GM18526 (cell line): ENCODE measurements around the gene FRMD3.

Experiments
- POLR2A ChIP-seq: IDR thresholded peaks from 3 replicates; pipeline ENCODE4 v1.6.1; 2011; ENCODE audit not compliant: insufficient read length; ENCODE audit errors: extremely low read depth

The FRMD3 gene

GRCh38 chr9:83327750-83328622, 210.2 kb downstream of the FRMD3 start:
- no peak for TF ChIP-seq POLR2A

GRCh38 chr9:83327323-83327722, 210.9 kb downstream of the FRMD3 start:
- no peak for TF ChIP-seq POLR2A

- no peak for TF ChIP-seq POLR2A
Observed at GRCh38 chr9:83323148-83323547, 215.1 kb downstream of the FRMD3 start.

DNA sequence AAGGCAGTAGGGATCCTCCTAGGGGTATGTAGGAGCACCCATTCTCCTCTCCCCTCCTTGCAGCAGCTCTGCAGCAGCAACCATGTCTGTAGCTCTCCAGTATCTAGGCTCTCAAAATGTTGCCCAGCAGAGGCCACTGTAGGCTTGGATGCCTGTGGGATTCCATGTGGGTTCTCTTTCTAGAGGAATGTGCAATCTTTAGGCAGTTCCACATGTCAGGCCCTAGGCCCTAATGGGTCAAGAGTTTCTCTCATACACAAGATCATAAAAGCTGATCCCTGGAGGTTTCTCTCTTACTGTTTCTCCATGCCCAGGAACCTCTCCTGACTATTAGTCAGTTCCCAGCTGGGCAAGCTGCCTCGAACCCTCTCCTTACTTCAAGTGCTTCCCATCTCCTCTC, 215.8 kb downstream of the FRMD3 start:
- no peak for TF ChIP-seq POLR2A

DNA sequence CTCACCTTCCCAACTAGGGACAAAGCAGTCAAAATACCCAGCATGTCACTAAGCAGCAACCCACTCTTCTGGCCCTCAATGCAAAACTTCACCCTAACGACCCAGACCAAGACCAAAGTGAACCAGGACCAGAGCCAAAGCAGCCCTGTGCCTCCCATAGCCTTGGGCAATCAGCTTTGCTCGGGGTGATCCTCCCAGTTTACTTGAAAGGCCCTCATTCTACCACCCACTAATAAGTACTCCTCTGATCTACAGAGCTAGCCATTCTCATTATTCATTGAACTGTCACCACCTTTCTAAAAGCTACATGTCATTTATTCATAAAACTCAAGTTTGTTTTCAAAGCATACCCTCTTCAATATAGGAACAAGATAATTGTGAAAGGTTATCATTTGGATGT, 221.0 kb downstream of the FRMD3 start:
- no peak for TF ChIP-seq POLR2A

- no peak for TF ChIP-seq POLR2A
Observed at GRCh38 chr9:83315649-83316048, 222.6 kb downstream of the FRMD3 start.

DNA sequence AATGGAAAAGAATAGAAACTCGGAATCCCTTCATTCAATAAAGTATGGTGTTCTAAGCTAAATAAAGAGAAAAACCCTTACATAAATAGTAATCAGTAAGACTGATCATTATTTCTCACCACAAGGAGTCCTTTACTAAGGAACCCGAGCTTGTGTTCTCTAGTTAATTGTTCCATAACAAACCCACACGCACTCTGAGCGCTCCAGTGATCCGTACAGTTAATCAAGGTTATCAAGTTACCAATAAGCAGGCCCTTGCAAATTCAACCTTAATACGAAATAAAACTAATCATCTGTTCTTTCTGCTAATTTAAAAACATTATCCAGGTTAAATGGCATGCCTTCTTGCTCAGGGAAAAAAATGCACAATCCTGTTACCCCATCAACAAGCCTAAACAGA, 224.4 kb downstream of the FRMD3 start:
- no peak for TF ChIP-seq POLR2A

GRCh38 chr9:83312537-83312936, 225.7 kb downstream of the FRMD3 start:
- TF ChIP-seq POLR2A, result no peak

DNA sequence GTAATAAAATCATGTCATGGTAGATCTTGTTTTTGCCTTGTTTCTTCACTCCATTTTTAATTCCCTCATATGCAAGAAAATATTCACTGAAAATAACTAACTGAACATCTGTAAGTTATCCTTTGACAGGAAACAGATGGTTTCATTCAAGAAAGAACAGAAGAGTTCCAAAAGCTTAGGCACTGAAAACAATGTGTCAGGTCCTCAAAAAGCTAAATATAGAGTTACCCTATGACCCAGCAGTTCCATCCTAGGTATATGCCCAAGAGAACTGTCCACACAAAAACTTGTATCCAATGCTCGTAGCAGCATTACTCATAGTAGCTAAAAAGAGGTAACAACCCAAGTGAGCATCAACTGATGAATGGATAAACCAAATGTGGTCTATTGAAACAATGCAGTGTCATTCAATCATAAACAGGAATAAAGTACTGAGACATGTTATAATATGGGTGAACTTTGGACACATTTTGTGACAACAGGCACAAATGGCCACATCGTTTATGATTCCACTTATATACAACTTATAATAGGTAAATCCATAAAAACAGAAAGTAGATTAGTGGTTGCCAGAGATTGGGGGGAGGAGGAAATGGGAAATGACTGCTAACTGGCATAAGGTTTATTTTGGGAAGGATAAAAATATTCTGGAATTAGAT, 231.0 kb downstream of the FRMD3 start:
- no peak for TF ChIP-seq POLR2A

DNA sequence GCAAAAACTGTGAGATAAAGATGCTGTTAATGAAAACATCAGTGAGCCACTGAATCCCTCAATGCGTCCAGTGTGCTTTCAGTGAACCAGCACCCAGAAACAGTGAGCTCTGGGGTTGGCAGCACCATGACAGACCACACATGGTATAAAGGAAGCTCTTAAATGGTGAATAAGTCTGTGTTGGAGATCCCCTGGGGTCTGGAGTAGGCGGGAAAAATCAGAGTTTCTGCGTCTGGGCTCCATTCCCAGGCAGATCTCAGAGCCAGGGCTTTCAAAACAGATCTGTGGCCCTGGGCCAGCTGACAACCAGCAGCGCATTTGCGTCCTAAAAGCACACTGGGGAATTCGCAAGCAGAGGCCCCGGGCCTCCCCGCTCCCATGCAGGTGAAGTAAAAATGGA, 233.5 kb downstream of the FRMD3 start:
- TF ChIP-seq POLR2A, result no peak

DNA sequence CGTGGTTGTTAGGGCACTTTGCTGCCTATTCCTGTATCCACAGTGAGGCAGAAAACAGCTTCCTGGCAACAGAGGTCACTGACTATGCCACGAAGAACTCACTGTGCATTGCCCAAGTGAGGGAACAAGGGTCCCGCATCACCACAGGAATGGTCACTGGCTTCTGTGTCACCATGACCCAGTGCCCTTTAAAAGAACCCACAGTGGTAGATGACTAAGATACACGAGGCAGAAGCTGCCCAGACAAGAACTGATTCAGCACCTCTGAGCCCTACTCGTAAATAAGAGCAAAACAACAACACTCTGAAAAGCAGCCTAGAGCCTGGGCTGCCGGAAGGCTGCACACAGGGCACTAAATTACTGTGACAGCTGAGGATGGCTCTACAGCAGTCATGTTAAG, 238.6 kb downstream of the FRMD3 start:
- TF ChIP-seq POLR2A, result no peak

DNA sequence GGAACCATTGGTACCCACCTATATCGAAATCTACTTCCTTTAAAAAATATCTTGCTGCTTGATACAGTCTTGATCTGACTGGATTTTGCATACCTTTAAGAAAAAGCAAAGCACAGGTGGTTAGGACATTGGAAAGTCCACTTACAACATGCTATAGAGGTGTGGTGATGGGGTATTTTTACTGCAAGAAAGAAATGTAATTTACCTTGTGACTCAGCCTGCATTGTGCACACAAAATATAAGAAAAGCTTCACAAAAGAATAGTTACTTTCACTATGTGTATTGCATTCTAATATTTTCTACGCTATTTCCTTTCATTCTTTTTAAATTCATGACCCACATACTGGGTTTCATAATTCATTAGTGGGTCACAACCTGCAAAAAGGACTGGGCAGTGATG, 239.1 kb downstream of the FRMD3 start:
- no peak for TF ChIP-seq POLR2A

GRCh38 chr9:83296123-83296522, 242.1 kb downstream of the FRMD3 start:
- no peak for TF ChIP-seq POLR2A

- TF ChIP-seq POLR2A, result no peak
Observed at GRCh38 chr9:83294816-83295215, 243.4 kb downstream of the FRMD3 start.

DNA sequence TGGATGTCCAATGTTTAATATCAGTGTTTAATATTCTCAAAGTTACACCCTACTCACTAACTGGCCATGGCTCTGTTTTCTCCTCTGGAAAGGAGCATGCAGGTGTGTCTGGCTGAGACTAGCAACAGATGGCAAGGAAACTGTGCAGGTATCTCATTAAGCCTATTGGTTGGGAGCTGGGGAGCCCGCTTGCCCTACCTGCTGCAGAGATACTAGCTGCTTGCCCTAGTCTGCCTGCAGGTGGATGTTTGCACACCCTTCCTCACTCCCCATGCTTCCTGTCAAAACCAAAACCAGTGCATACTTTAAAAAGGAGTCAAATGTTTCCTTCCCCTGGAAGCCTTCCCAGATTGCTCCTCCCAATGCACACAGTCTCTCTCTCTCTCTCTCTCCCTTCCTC, 247.0 kb downstream of the FRMD3 start:
- TF ChIP-seq POLR2A, result no peak

DNA sequence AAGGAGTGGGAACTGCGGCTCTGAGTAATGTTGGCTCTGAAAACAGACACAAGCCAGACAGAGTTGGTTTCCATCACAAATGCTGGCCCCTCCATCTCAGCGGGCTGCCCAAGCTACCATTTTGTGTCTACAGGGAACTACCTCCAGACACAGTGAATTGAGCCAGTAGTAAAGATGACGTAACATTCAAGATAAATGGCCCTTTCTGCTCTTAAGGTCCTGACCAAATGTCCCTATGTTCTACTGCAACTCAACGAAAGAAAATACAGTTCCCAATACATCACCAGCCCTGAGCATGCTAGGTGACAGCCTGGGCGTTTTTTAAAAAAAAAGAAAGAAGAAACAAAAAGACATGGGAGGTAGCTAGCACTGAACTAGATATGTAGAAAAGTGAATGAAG, 247.5 kb downstream of the FRMD3 start:
- no peak for TF ChIP-seq POLR2A

GRCh38 chr9:83287021-83287420, 251.2 kb downstream of the FRMD3 start:
- no peak for TF ChIP-seq POLR2A
